Measurements from ENCODE around the gene TBC1D14. TPM values are rescaled to one million over a fixed set of nuclear protein-coding genes. Genes with fewer than 3 reads are reported as not detected.

The TBC1D14 gene
- total RNA-seq, 4 donors from 2014 or later: 44.8 to 67.7 (median 55.7) TPM

DNA sequence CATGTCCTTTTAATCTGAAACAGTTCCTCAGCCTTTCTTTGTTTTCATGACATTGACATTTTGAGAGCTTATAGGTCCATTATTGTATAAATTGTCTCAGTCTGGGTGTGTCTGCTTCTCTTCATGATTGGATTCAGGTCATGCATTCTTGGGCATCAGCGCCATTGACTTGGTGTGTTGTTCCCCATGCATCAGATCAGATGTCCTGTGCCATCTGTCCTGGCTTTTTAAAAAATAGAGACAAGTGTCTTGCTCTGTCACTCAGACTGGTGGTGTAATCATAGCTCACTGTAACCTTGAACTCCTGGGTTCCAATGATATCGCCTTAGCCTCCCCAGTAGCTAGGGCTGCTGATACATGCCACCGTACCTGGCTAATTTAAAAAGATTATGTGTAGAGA, 55.7 kb downstream of the TBC1D14 start:
- Histone ChIP-seq H3K36me3 (no peaks in the 10 kb centered on the region), H3K4me3 (no peak overlapping the region), H3K4me1 (peaks cover 0 to 15% (median 12%) of the 10 kb centered on the region in 4 donors), H3K27me3 (no peaks in the 10 kb centered on the region), H3K27ac (no peak overlapping the region), H3K9me3 (no peaks in the 10 kb centered on the region)
- TF ChIP-seq POLR2A (IDR thresholded peaks at IDR 0.05): no peak
- TF ChIP-seq, protein P1, sequence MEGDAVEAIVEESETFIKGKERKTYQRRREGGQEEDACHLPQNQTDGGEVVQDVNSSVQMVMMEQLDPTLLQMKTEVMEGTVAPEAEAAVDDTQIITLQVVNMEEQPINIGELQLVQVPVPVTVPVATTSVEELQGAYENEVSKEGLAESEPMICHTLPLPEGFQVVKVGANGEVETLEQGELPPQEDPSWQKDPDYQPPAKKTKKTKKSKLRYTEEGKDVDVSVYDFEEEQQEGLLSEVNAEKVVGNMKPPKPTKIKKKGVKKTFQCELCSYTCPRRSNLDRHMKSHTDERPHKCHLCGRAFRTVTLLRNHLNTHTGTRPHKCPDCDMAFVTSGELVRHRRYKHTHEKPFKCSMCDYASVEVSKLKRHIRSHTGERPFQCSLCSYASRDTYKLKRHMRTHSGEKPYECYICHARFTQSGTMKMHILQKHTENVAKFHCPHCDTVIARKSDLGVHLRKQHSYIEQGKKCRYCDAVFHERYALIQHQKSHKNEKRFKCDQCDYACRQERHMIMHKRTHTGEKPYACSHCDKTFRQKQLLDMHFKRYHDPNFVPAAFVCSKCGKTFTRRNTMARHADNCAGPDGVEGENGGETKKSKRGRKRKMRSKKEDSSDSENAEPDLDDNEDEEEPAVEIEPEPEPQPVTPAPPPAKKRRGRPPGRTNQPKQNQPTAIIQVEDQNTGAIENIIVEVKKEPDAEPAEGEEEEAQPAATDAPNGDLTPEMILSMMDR (IDR thresholded peaks at IDR 0.05): no peak
- DNase-seq: peak in 1 of 3 donors; percentile 12

DNA sequence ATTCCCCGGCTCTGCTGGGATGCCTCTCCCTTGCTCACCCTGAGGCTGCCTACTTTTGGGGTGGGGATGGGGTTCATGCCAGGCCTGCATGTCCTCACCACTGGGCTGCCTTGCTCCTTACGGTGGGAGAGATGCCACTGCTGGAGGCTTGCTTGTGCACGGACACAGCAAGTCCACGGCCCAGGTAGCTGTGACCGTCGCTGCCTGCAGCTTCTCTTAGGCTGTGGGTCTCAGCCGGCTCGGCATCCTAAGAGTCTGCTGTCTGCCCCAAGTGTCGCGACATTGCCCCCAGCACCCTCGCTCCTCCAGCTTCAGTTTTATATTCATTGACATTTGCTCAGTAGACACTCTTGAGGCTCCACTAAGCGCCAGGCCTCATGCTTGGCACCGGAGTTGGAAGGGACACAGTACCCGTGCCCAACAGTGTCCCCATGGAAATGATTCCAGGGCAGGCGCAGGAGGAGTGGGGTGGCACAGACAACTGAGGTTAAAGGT, 58.3 kb downstream of the TBC1D14 start:
- Histone ChIP-seq H3K27ac (no peak overlapping the region), H3K4me1 (peaks cover 0 to 11% (median 10%) of the 10 kb centered on the region in 4 donors), H3K27me3 (no peaks in the 10 kb centered on the region), H3K9me3 (no peaks in the 10 kb centered on the region), H3K36me3 (peaks cover 0 to 4% (median 0%) of the 10 kb centered on the region in 3 donors), H3K4me3 (no peak overlapping the region)
- TF ChIP-seq, protein P1 (IDR thresholded peaks at IDR 0.05): no peak
- no peak for TF ChIP-seq POLR2A (IDR thresholded peaks at IDR 0.05)
- DNase-seq: peak in 1 of 3 donors; percentile 12

DNA sequence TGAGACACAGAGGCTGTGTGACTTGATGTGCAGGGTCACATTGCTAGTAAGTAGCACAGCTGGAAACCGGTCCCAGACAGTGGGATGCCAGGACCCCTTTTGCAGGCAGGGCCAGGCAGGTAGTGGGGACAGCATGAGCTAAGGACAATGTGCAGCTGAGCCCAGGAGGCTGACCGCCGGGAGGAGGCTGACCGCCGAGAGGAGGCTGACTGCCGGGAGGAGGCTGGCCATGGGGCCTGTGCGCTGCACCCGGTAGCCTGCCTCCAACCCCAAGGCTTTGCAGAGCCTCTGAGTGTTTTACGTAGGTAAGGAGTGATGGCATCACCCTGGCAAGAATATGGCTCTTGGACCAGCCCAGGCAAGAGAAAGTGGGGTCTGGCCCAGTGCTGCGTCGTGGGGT, 58.9 kb downstream of the TBC1D14 start:
- no peak for TF ChIP-seq POLR2A (IDR thresholded peaks at IDR 0.05)
- TF ChIP-seq, protein P1 (IDR thresholded peaks at IDR 0.05): no peak
- no peak overlapping the region for H3K27ac ChIP-seq
- H3K27me3 ChIP-seq: no peaks in the 10 kb centered on the region
- H3K9me3 ChIP-seq: no peaks in the 10 kb centered on the region
- H3K4me3 ChIP-seq: no peak overlapping the region
- DNase-seq: peak in 1 of 3 donors; percentile 6
- H3K4me1 ChIP-seq: peaks cover 0 to 5% (median 5%) of the 10 kb centered on the region in 4 donors
- peaks cover 0 to 4% (median 0%) of the 10 kb centered on the region in 3 donors for H3K36me3 ChIP-seq

DNA sequence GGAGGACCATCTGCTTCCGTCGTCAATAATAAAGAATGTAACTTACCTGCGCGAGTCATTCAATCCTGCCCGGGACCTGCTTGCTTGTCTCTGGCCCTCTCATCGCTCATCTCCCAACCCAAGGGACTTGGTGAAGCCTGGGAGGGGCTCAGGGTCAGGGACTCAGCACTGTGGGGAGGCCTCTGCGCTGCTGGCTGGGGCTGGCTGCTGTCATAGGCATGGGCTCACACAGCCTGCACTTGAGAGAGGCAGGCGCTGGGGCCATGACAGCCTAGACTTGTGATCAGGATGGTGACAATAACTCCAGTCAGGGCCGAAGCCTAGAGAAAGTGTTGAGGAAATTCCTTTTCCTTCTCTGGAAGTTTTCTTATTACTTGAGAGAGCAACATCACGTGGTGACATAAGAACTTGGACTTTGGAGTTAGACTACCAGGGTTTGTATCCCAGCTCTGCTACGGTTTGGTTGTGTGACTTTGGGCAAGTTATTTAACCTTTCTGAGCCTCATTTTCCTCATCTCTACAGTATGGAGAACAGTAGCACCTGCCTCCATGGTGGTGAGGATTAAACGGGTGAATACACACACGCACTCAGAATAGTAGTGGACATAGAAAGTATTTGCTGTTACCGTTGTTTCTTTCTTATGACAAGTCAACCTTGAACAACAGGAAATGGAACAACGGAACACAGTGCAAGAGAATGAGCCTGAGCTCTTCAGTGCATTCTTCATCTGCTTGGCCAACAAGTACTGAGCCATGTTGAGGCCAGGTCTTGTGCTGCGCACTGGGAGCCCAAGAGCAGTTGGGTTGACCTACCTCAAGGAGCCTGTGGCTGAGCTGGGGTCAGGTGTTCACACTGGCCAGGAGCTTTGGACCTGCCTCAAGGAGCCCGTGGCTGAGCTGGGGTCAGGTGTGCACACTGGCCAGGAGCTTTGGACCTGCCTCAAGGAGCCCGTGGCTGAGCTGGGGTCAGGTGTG, 60.5 kb downstream of the TBC1D14 start:
- Histone ChIP-seq H3K9me3 (no peaks in the 10 kb centered on the region), H3K36me3 (peaks cover 0 to 4% (median 0%) of the 10 kb centered on the region in 3 donors), H3K4me1 (peaks cover 0 to 4% (median 2%) of the 10 kb centered on the region in 4 donors), H3K27me3 (no peaks in the 10 kb centered on the region), H3K4me3 (no peak overlapping the region), H3K27ac (peak overlapping the region; percentile 7 to 77 (median 46))
- peak in 2 of 3 donors; percentile 13 to 59 for DNase-seq
- no peak for TF ChIP-seq POLR2A (IDR thresholded peaks at IDR 0.05)

DNA sequence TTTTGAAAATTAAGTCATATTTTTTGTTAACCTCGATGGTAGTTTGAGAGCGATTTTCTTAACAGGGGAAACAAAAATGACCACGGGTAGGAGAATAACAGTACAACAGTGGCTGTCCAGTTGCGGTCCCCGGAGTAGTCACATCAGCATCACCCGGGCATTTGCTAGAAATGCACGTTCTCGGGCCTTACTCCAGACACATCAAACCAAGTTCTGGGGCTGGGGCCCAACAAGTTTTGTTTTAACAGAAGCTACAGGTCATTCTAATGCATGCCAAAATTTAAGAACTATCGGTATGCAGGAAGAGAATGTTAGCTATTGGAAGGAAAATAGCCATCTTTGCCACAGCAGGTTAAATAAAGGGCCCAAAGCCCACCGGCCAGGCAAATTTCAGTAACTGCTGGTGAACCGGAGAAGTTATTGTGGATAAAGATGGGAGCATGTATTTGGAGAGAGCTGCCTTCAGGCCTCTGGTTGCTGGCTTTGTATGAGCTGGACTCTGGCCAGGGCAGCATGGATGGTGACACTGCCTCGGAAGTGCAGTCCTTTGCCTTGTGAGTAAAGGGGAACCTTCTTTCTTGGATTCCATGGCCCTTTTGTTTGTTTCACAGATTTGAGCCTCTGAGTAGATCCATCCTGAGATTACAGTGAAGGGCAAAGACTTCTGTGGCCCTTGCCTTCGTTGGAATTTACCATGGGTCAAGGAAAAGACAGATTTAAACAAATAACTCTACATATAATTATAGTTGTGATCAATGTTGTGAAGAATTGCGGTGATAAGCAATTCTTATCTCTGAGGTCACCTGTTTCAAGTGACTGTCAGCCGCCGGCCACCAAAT, 62.1 kb downstream of the TBC1D14 start:
- H3K9me3 ChIP-seq: no peaks in the 10 kb centered on the region
- H3K27ac ChIP-seq: no peak overlapping the region
- peaks cover 0 to 4% (median 2%) of the 10 kb centered on the region in 4 donors for H3K4me1 ChIP-seq
- H3K4me3 ChIP-seq: no peak overlapping the region
- peak in 1 of 3 donors; percentile 15 for DNase-seq
- no peaks in the 10 kb centered on the region for H3K27me3 ChIP-seq
- H3K36me3 ChIP-seq: peaks cover 0 to 4% (median 0%) of the 10 kb centered on the region in 3 donors
- TF ChIP-seq POLR2A (IDR thresholded peaks at IDR 0.05): no peak
- TF ChIP-seq, protein P1 (IDR thresholded peaks at IDR 0.05): no peak
